RWPE1 (cell line): ENCODE results near the gene OLFML3.

ENCODE experiments used
- CTCF ChIA-PET: fragments of 350-600 bp; sonication (Branson Sonifier 250); formaldehyde crosslinking; extraction: SDS; loops from one replicate; lab custom pipeline; 2021; lab: Yijun Ruan, JAX
- POLR2A ChIA-PET: fragments of 400-600 bp; formaldehyde crosslinking; extraction: SDS; loops from one replicate; lab custom pipeline; 2020; ENCODE audit warnings: antibody characterized with exemption; ENCODE audit not compliant: low non-redundant PET; lab: Yijun Ruan, JAX
- DNase-seq: peaks from one replicate; pipeline ENCODE4 v3.0.0; 2012; ENCODE audit warnings: low spot score
- H3K27ac ChIP-seq: fragments of 450-650 bp; 2 replicates; pipeline ENCODE4 v1.5.1; 2017
- CTCF ChIP-seq: fragments of 450-650 bp; conservative IDR thresholded peaks from 2 replicates; pipeline ENCODE4 v1.5.1; 2017; ENCODE audit warnings: low read depth, mild to moderate bottlenecking

Gene OLFML3

GRCh38 chr1:113934511-113935055 is 44.7 kb upstream of the OLFML3 start:
- TF ChIP-seq CTCF, result no peak
- CTCF ChIA-PET, result interaction anchor here (0.8 kb wide), 1 partner anchor 29 kb away, joined by 4 read pairs; no protein-coding TSS in a partner anchor
- no peak for DNase-seq
- no peak overlapping the region for H3K27ac ChIP-seq
- POLR2A ChIA-PET, result no interaction called here

- ChIA-PET CTCF (interaction anchor here (0.6 kb wide), 1 partner anchor 34 kb away, joined by 3 read pairs; no protein-coding TSS in a partner anchor), POLR2A (no interaction called here)
- no peak overlapping the region for H3K27ac ChIP-seq
- TF ChIP-seq CTCF, result no peak
- no peak for DNase-seq
Observed at GRCh38 chr1:113935176-113935575, 44.1 kb upstream of the OLFML3 start.

GRCh38 chr1:113935970-113936369 is 43.3 kb upstream of the OLFML3 start:
- TF ChIP-seq CTCF, result no peak
- DNase-seq, result no peak
- POLR2A ChIA-PET, result no interaction called here
- CTCF ChIA-PET, result interaction anchor here (0.6 kb wide), 1 partner anchor 33 kb away, joined by 3 read pairs; no protein-coding TSS in a partner anchor
- H3K27ac ChIP-seq, result no peak overlapping the region

- no peak overlapping the region for H3K27ac ChIP-seq
- DNase-seq, result no peak
- ChIA-PET POLR2A (no interaction called here), CTCF (interaction anchor here (0.7 kb wide), 1 partner anchor 17 kb away, joined by 3 read pairs; no protein-coding TSS in a partner anchor)
- no peak for TF ChIP-seq CTCF
Observed at GRCh38 chr1:113937146-113937545, 42.1 kb upstream of the OLFML3 start.

GRCh38 chr1:113938192-113938591 is 41.1 kb upstream of the OLFML3 start:
- ChIA-PET POLR2A (no interaction called here), CTCF (interaction anchor here (0.6 kb wide), 2 partner anchors 25 to 82 kb away, joined by 3 to 4 read pairs; no protein-coding TSS in a partner anchor)
- no peak for TF ChIP-seq CTCF
- no peak overlapping the region for H3K27ac ChIP-seq
- DNase-seq, result no peak

GRCh38 chr1:113940365-113941244 is 38.7 kb upstream of the OLFML3 start:
- POLR2A ChIA-PET, result interaction anchor here (0.6 kb wide), 1 partner anchor 1301 kb away, joined by 3 read pairs; no protein-coding TSS in a partner anchor
- CTCF ChIA-PET, result interaction anchor here (0.6 kb wide), 1 partner anchor 17 kb away, joined by 5 read pairs; no protein-coding TSS in a partner anchor
- TF ChIP-seq CTCF, result no peak
- no peak overlapping the region for H3K27ac ChIP-seq
- no peak for DNase-seq
